A549 treated with AZD9567 at 1 μM for 4 hours (cell line): ENCODE measurements around the gene IGFL4. TPM values are rescaled to one million over a fixed set of nuclear protein-coding genes. Genes with fewer than 3 reads are reported as not detected.

ENCODE experiments used
- total RNA-seq: library from RNA; stranded (reverse); fragments of 200-300 nt; extraction: Qiagen RNA extraction; gene quantifications from 5 replicates; pipeline ENCODE4 v1.2.3, GENCODE V29; 2022; ENCODE audit not compliant: insufficient read depth

IGFL4 gene
- 0.17 to 0.47 TPM (median 0.37 TPM) in 4 of 5 replicates, not detected in the other for total RNA-seq

DNA sequence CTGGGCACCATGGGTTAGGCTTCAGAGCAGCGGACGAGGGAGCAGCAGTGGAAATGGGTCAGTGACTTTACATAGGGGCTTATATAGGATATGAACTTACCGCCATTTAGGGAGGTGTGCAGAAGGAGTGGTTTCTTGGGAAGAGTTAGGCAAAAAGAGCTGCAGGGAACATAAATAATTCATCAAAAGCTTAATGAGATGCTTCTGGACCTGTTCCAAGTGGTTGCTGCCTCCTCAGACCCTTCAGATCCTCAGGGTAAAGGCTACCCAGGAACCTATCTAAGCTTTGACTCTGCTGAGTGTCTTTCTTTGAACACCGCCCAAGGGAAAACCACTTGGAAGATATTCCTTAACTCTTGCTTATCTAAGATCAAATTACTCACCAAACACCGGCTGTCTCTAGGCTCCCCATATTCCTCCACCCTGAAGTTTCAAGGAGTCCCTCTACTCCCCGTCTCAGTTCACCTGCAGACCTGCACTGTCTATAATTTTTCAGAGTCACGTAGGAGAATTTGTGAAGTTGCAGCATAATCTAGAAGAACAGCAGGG, at the start of gene IGFL4:
Gene IGFL4 (minus strand): TSS at position 51 of the 549 bp plus-strand sequence. CDS start 40 bp downstream, at position 11.

GRCh38 chr19:46022431-46023310, 18.1 kb downstream of the IGFL4 start, which contains the start of gene PGLYRP1:
Gene PGLYRP1 (minus strand): TSS chr19:46023053. CDS start chr19:46023021, 32 bp downstream.

DNA sequence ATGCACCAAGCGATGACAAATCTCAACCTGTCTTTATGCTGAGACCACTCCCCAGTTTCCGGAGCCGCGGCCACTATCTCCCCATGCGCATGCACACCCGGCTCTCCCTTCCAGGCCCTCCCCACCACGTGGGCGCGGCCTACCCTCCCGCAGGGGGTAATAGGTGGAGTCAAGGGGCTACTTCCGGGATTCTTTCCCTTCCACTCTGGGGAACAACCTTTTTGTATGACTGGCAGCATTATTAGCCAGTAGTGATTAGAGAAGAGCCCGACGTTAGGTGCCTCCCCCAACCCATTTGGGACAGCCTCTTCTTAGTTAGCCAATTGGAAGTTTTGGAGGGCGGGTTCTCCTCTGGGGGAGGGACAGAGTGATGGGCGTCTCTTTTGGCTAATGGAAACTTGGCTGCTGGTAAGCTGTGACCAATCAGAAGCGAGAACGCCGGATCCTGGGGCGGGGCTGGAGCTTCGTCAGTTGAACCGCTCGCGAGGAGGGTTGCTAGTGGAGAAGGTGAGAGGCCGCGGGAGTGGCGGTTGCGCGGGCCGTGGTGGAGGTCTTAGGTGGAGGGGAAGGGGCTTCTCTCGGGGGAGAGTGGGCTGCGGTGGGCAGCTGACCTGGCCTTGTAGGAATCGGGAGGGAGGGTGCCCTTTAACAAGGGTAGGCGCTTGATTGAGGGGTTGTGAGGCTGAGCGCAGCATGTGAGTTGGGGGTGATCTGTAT, 45.6 kb downstream of the IGFL4 start, which contains the start of gene CCDC61:
Gene CCDC61 (plus strand): TSS at position 470 of the 717 bp plus-strand sequence. CDS start 7,552 bp downstream, outside the sequence.

Other genes starting within 250 kb of the IGFL4 start
- gene DMWD, start 248.2 kb downstream of the IGFL4 start, total RNA-seq, result 15.6 to 37.6 TPM (median 37.3 TPM) in 5 replicates
- not detected in 5 replicates for gene RSPH6A, start 225.7 kb downstream of the IGFL4 start, total RNA-seq
- gene SYMPK, start 177.9 kb downstream of the IGFL4 start, total RNA-seq, result 58.3 to 79.0 TPM (median 74.4 TPM) in 5 replicates
- gene FOXA3, start 176.7 kb downstream of the IGFL4 start, total RNA-seq, result 0.65 to 0.82 TPM (median 0.72 TPM) in 4 of 5 replicates, not detected in the other
- 22.5 to 37.7 TPM (median 36.3 TPM) in 5 replicates for gene IRF2BP1, start 154.9 kb downstream of the IGFL4 start, total RNA-seq
- gene MYPOP, start 138.4 kb downstream of the IGFL4 start, total RNA-seq, result 6.8 to 9.6 TPM (median 8.7 TPM) in 5 replicates
- gene NANOS2, start 126.2 kb downstream of the IGFL4 start, total RNA-seq, result not detected in 5 replicates
- 0.30 to 0.46 TPM (median 0.38 TPM) in 4 of 5 replicates, not detected in the other for gene NOVA2, start 67.1 kb downstream of the IGFL4 start, total RNA-seq
- gene CCDC61, start 45.5 kb downstream of the IGFL4 start, total RNA-seq, result 5.1 to 5.8 TPM (median 5.5 TPM) in 4 of 5 replicates, not detected in the other
- not detected in 5 replicates for gene PGLYRP1, start 17.9 kb downstream of the IGFL4 start, total RNA-seq
- gene IGFL3, start 83.7 kb upstream of the IGFL4 start, total RNA-seq, result 0.14 to 0.37 TPM in 2 of 5 replicates, not detected in the others
- gene IGFL2, start 107.2 kb upstream of the IGFL4 start, total RNA-seq, result 0.57 to 1.4 TPM (median 0.75 TPM) in 4 of 5 replicates, not detected in the other
- gene IGFL1, start 188.7 kb upstream of the IGFL4 start, total RNA-seq, result 1.2 to 2.0 TPM (median 1.6 TPM) in 4 of 5 replicates, not detected in the other